Measurements from ENCODE around the gene AFF4. TPM values are rescaled to one million over a fixed set of nuclear protein-coding genes. Genes with fewer than 3 reads are reported as not detected.

AFF4 gene
- total and polyA plus RNA-seq, 2 donors (not counting 1 experiment from before 2014, with no cell fraction given): 16.2 to 81.5 TPM

GRCh38 chr5:132873119-132873929 is 90.1 kb downstream of the AFF4 start, which contains the start of gene LEAP2:
Gene LEAP2 (plus strand): TSS chr5:132873668. CDS start chr5:132873695, 27 bp downstream.
- Histone ChIP-seq H3K27me3 (replicated peaks in 1 of 4; ENCODE audit: control extremely low read depth in 1 of 4, control insufficient read depth in 3 of 4, insufficient read depth in 4 of 4, low read length in 3 of 4) (no peaks in the 10 kb centered on the region), H3K9ac (ENCODE audit: low read length) (no peak within 1 kb of the TSS), H3K4me2 (replicated peaks; ENCODE audit: low read depth, low read length, poor library complexity, severe bottlenecking) (no peak within 1 kb of the TSS), H3K27ac (ENCODE audit: low read length in 2 of 2) (no peak within 1 kb of the TSS), H3K9me3 (ENCODE audit: control extremely low read depth in 1 of 3, control insufficient read depth in 2 of 3, insufficient read depth in 1 of 3, low read length in 2 of 3) (no peaks in the 10 kb centered on the region), H2AFZ (ENCODE audit: insufficient read depth, low read depth, low read length, poor library complexity, severe bottlenecking) (no peak within 1 kb of the TSS), H3K79me2 (ENCODE audit: control insufficient read depth, insufficient read depth, low read length) (no peaks in the 10 kb centered on the region), H3K4me1 (ENCODE audit: control insufficient read depth in 2 of 2, insufficient read depth in 2 of 2, low read length in 2 of 2) (no peaks in the 10 kb centered on the region), H3K36me3 (replicated peaks in 1 of 2; ENCODE audit: control extremely low read depth in 1 of 2, control insufficient read depth in 1 of 2, extremely low read depth in 1 of 2, insufficient read depth in 2 of 2, low read length in 1 of 2) (peaks cover 0 to 28% of the 10 kb centered on the region in 2 experiments), H3K4me3 (ENCODE audit: control extremely low read depth in 1 of 5, extremely low read depth in 1 of 5, insufficient read depth in 1 of 5, low read depth in 2 of 5, low read length in 4 of 5) (no peak within 1 kb of the TSS), H4K20me1 (ENCODE audit: control insufficient read depth, insufficient read depth, low read length, poor library complexity, severe bottlenecking) (no peaks in the 10 kb centered on the region)
- ChIA-PET POLR2A (no interaction called here), CTCF (interaction anchor here (1.5 to 1.6 kb wide), 3 partner anchors 10 to 373 kb away, joined by 4 to 9 read pairs (median 4); no protein-coding TSS in a partner anchor)
- Mint-ChIP-seq H3K27me3 (no peaks in the 10 kb centered on the region), H3K27ac (no peak within 1 kb of the TSS), H3K4me1 (peaks cover under 1% of the 10 kb centered on the region), H3K4me3 (no peak within 1 kb of the TSS), H3K9me3 (ENCODE audit: insufficient read depth) (no peaks in the 10 kb centered on the region)
- ATAC-seq (ENCODE audit: low read depth) (no peak), DNase-seq (no peak)
- 100% methylated on average over 1 of the region's 6 CpGs for WGBS (ENCODE audit: insufficient coverage)
- TF ChIP-seq, protein P1, sequence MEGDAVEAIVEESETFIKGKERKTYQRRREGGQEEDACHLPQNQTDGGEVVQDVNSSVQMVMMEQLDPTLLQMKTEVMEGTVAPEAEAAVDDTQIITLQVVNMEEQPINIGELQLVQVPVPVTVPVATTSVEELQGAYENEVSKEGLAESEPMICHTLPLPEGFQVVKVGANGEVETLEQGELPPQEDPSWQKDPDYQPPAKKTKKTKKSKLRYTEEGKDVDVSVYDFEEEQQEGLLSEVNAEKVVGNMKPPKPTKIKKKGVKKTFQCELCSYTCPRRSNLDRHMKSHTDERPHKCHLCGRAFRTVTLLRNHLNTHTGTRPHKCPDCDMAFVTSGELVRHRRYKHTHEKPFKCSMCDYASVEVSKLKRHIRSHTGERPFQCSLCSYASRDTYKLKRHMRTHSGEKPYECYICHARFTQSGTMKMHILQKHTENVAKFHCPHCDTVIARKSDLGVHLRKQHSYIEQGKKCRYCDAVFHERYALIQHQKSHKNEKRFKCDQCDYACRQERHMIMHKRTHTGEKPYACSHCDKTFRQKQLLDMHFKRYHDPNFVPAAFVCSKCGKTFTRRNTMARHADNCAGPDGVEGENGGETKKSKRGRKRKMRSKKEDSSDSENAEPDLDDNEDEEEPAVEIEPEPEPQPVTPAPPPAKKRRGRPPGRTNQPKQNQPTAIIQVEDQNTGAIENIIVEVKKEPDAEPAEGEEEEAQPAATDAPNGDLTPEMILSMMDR (IDR thresholded peaks at IDR 0.05): no peak
- TF ChIP-seq EZH2 (IDR thresholded peaks at IDR 0.05; ENCODE audit: borderline replicate concordance, insufficient read depth, low read depth, low read length, poor library complexity, severe bottlenecking): no peak
- intact Hi-C loops (cut with micrococcal nuclease): no loop called here

- Histone ChIP-seq H3K4me3 (ENCODE audit: control extremely low read depth in 1 of 5, extremely low read depth in 1 of 5, insufficient read depth in 1 of 5, low read depth in 2 of 5, low read length in 4 of 5) (no peak overlapping the region), H3K4me2 (replicated peaks; ENCODE audit: low read depth, low read length, poor library complexity, severe bottlenecking) (no peak overlapping the region), H4K20me1 (ENCODE audit: control insufficient read depth, insufficient read depth, low read length, poor library complexity, severe bottlenecking) (no peaks in the 10 kb centered on the region), H3K79me2 (ENCODE audit: control insufficient read depth, insufficient read depth, low read length) (no peaks in the 10 kb centered on the region), H3K4me1 (ENCODE audit: control insufficient read depth in 2 of 2, insufficient read depth in 2 of 2, low read length in 2 of 2) (no peaks in the 10 kb centered on the region), H3K36me3 (replicated peaks in 1 of 2; ENCODE audit: control extremely low read depth in 1 of 2, control insufficient read depth in 1 of 2, extremely low read depth in 1 of 2, insufficient read depth in 2 of 2, low read length in 1 of 2) (peaks cover 0 to 22% of the 10 kb centered on the region in 2 experiments), H3K9ac (ENCODE audit: low read length) (no peak overlapping the region), H2AFZ (ENCODE audit: insufficient read depth, low read depth, low read length, poor library complexity, severe bottlenecking) (no peak overlapping the region), H3K27ac (ENCODE audit: low read length in 2 of 2) (no peak overlapping the region), H3K9me3 (ENCODE audit: control extremely low read depth in 1 of 3, control insufficient read depth in 2 of 3, insufficient read depth in 1 of 3, low read length in 2 of 3) (no peaks in the 10 kb centered on the region), H3K27me3 (replicated peaks in 1 of 4; ENCODE audit: control extremely low read depth in 1 of 4, control insufficient read depth in 3 of 4, insufficient read depth in 4 of 4, low read length in 3 of 4) (no peaks in the 10 kb centered on the region)
- Mint-ChIP-seq H3K27me3 (no peaks in the 10 kb centered on the region), H3K4me1 (peaks cover 3% of the 10 kb centered on the region), H3K9me3 (ENCODE audit: insufficient read depth) (no peaks in the 10 kb centered on the region), H3K4me3 (no peak overlapping the region), H3K27ac (no peak overlapping the region)
- no peak for TF ChIP-seq EZH2 (IDR thresholded peaks at IDR 0.05; ENCODE audit: borderline replicate concordance, insufficient read depth, low read depth, low read length, poor library complexity, severe bottlenecking)
- TF ChIP-seq, protein P1 (IDR thresholded peaks at IDR 0.05): no peak
- DNase-seq: no peak
- no peak for ATAC-seq (ENCODE audit: low read depth)
- intact Hi-C loops (cut with micrococcal nuclease): no loop called here
- ChIA-PET CTCF (interaction anchor here (1.5 kb wide), 1 partner anchor 11 kb away, joined by 9 read pairs; no protein-coding TSS in a partner anchor), POLR2A (no interaction called here)
- no CpG with 5 or more reads among the region's 1 CpG for WGBS (ENCODE audit: insufficient coverage)
Measured at GRCh38 chr5:132872788-132873118, 90.7 kb downstream of the AFF4 start.

Data from B cell (primary cell).